HepG2 (cell line): ENCODE results near the gene C1QTNF3. TPM values are rescaled to one million over a fixed set of nuclear protein-coding genes. Genes with fewer than 3 reads are reported as not detected.
A peak's percentile ranks its signal among the peaks of the same experiment; 100 is the strongest.

Source experiments
- CREBL2 ChIP-seq: sonication (generic); formaldehyde crosslinking; IDR thresholded peaks from 2 replicates; pipeline ENCODE4 v1.8.1; 2023; ENCODE audit warnings: missing genetic modification reagents, mild to moderate bottlenecking, borderline replicate concordance
- DBP ChIP-seq: sonication (generic); formaldehyde crosslinking; IDR thresholded peaks from 2 replicates; pipeline ENCODE4 v1.4.0; 2020; ENCODE audit warnings: missing genetic modification reagents; ENCODE audit errors: not compliant biosample characterization
- FOXJ3 ChIP-seq: sonication (generic); formaldehyde crosslinking; IDR thresholded peaks from 2 replicates; pipeline ENCODE4 v1.4.0; 2020; ENCODE audit warnings: missing genetic modification reagents, mild to moderate bottlenecking, borderline replicate concordance
- GLI4 ChIP-seq: sonication (generic); formaldehyde crosslinking; IDR thresholded peaks from 2 replicates; pipeline ENCODE4 v1.5.1; 2020; ENCODE audit warnings: missing genetic modification reagents, mild to moderate bottlenecking, moderate library complexity, borderline replicate concordance
- GLMP ChIP-seq: sonication (generic); formaldehyde crosslinking; IDR thresholded peaks from 2 replicates; pipeline ENCODE4 v1.9.0; 2021; ENCODE audit warnings: missing genetic modification reagents, mild to moderate bottlenecking, borderline replicate concordance
- HDAC6 ChIP-seq: fragments of 200-600 bp; sonication (generic); IDR thresholded peaks from 2 replicates; pipeline ENCODE4 v1.7.0; 2017; ENCODE audit warnings: mild to moderate bottlenecking, antibody characterized with exemption, low read length, low read depth
- HMGXB3 ChIP-seq: sonication (generic); formaldehyde crosslinking; IDR thresholded peaks from 2 replicates; pipeline ENCODE4 v1.4.0; 2020; ENCODE audit warnings: missing genetic modification reagents, borderline replicate concordance
- HMGXB4 ChIP-seq, 2 experiments: sonication (generic) in 1 of 2; formaldehyde crosslinking in 1 of 2; IDR thresholded peaks; 2 replicates each; pipeline versions ENCODE4 v1.4.0 to v1.6.1; 2018 to 2020; ENCODE audit warnings: missing genetic modification reagents in 2 of 2, borderline replicate concordance in 1 of 2, low read depth in 1 of 2, mild to moderate bottlenecking in 1 of 2, missing biosample characterization in 1 of 2
- HOXA7 ChIP-seq: sonication (generic); formaldehyde crosslinking; IDR thresholded peaks from 2 replicates; pipeline ENCODE4 v1.8.1; 2022; ENCODE audit warnings: mild to moderate bottlenecking, missing genetic modification reagents, moderate library complexity
- HOXA9 ChIP-seq: sonication (generic); formaldehyde crosslinking; IDR thresholded peaks from 2 replicates; pipeline ENCODE4 v1.8.1; 2022; ENCODE audit warnings: missing genetic modification reagents, mild to moderate bottlenecking, moderate library complexity, borderline replicate concordance
- MXI1 ChIP-seq: IDR thresholded peaks from 3 replicates; pipeline ENCODE4 v1.6.1; 2012; ENCODE audit warnings: low read depth, low read length, inconsistent platforms, borderline replicate concordance
- NONO ChIP-seq, 2 experiments: fragments of 450-650 bp in 1 of 2; sonication (generic) in 1 of 2; formaldehyde crosslinking in 1 of 2; IDR thresholded peaks in 1 of 2; conservative IDR thresholded peaks in 1 of 2; 2 replicates each; pipeline versions ENCODE4 v1.6.1 to v1.8.0; 2017 to 2022; ENCODE audit warnings: mild to moderate bottlenecking in 1 of 2, missing genetic modification reagents in 1 of 2, moderate library complexity in 1 of 2
- SATB2 ChIP-seq: sonication (generic); formaldehyde crosslinking; IDR thresholded peaks from 2 replicates; pipeline ENCODE4 v1.5.0; 2020; ENCODE audit warnings: missing genetic modification reagents
- TBX2 ChIP-seq: sonication (generic); formaldehyde crosslinking; IDR thresholded peaks from 2 replicates; pipeline ENCODE4 v1.5.0; 2020; ENCODE audit warnings: missing genetic modification reagents, mild to moderate bottlenecking, borderline replicate concordance
- ZBTB25 ChIP-seq: IDR thresholded peaks from 2 replicates; pipeline ENCODE4 v1.6.1; 2018; ENCODE audit warnings: missing genetic modification reagents
- ZNF225 ChIP-seq: sonication (generic); formaldehyde crosslinking; IDR thresholded peaks from 2 replicates; pipeline ENCODE4 v1.4.0; 2020; ENCODE audit warnings: mild to moderate bottlenecking, missing genetic modification reagents
- ZNF678 ChIP-seq: sonication (generic); formaldehyde crosslinking; IDR thresholded peaks from 2 replicates; pipeline ENCODE4 v1.4.0; 2020; ENCODE audit warnings: mild to moderate bottlenecking, missing genetic modification reagents
- ZNF788 ChIP-seq: sonication (generic); formaldehyde crosslinking; IDR thresholded peaks from 2 replicates; pipeline ENCODE4 v1.5.0; 2020; ENCODE audit warnings: mild to moderate bottlenecking, missing genetic modification reagents, borderline replicate concordance
- polyA plus RNA-seq, 8 experiments: library from polyadenylated mRNA; depleted of rRNA in 3 of 8; stranded (reverse) in 7 of 8; unstranded in 1 of 8; fragments of >200 nt; fragmentation: Illumina TruSeq in 4 of 8; extraction: Trizol in 4 of 8; gene quantifications; 2 replicates each; pipeline versions ENCODE4 v1.2.1 to v1.2.3, GENCODE V29; 2011 to 2016; ENCODE audit warnings: low read depth in 4 of 8, missing spikeins in 1 of 8, mixed read lengths in 1 of 8; ENCODE audit not compliant: insufficient read depth in 1 of 8
- total RNA-seq, 5 experiments: library from RNA; depleted of rRNA; stranded (reverse); fragments of >200 nt; fragmentation: Illumina TruSeq; extraction: Trizol; gene quantifications; 2 replicates each; pipeline ENCODE4 v1.2.3, GENCODE V29; 2016; ENCODE audit warnings: low read depth in 1 of 5

Gene C1QTNF3
- total and polyA plus RNA-seq, 2 of the 13 experiments (the other 11 are each of a cell fraction or from before 2014, with no cell fraction given): 3.3 to 10.8 TPM

GRCh38 chr5:34001241-34001841 lies 41.7 kb downstream of the C1QTNF3 start (continued):
- TF ChIP-seq HOXA9 (CRISPR knock-in tag): no peak
- TF ChIP-seq SATB2 (CRISPR knock-in tag): no peak
- TF ChIP-seq ZNF678: no peak
- TF ChIP-seq ZBTB25 (CRISPR knock-in tag): no peak
- no peak for TF ChIP-seq ZNF788 (CRISPR knock-in tag)
- no peak for TF ChIP-seq GLMP
- peak; percentile 98 for TF ChIP-seq HMGXB3
- no peak for TF ChIP-seq NONO (IDR thresholded peaks at IDR 0.05)
- TF ChIP-seq NONO (CRISPR knock-in tag; conservative IDR thresholded peaks at IDR 0.05): no peak
- TF ChIP-seq FOXJ3 (CRISPR knock-in tag): 0 out of 2 replicates have a peak, but pooled peaks have one; percentile 25
- no peak for TF ChIP-seq HMGXB4 (CRISPR knock-in tag; IDR thresholded peaks at IDR 0.05; ENCODE audit: borderline replicate concordance in 1 of 2, low read depth in 1 of 2)
- TF ChIP-seq TBX2 (CRISPR knock-in tag): 0 out of 2 replicates have a peak, but pooled peaks have one; percentile 23
- no peak for TF ChIP-seq MXI1
- TF ChIP-seq GLI4 (CRISPR knock-in tag): no peak
- no peak for TF ChIP-seq ZNF225 (CRISPR knock-in tag)
- TF ChIP-seq HDAC6: no peak
- no peak for TF ChIP-seq HOXA7 (CRISPR knock-in tag)
- TF ChIP-seq DBP (CRISPR knock-in tag): no peak
- no peak for TF ChIP-seq CREBL2 (CRISPR knock-in tag)
